ENCODE data around the gene NXNL1. TPM values are rescaled to one million over a fixed set of nuclear protein-coding genes. Genes with fewer than 3 reads are reported as not detected.
A peak's percentile ranks its signal among the peaks of the same experiment; 100 is the strongest.
"Not testable (repeated sequence)": the region's sequence is repeated elsewhere in the genome, so short reads cannot be mapped to it uniquely, and the experiment has no call there.

Gene NXNL1, protein sequence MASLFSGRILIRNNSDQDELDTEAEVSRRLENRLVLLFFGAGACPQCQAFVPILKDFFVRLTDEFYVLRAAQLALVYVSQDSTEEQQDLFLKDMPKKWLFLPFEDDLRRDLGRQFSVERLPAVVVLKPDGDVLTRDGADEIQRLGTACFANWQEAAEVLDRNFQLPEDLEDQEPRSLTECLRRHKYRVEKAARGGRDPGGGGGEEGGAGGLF
- not detected for total RNA-seq

DNA sequence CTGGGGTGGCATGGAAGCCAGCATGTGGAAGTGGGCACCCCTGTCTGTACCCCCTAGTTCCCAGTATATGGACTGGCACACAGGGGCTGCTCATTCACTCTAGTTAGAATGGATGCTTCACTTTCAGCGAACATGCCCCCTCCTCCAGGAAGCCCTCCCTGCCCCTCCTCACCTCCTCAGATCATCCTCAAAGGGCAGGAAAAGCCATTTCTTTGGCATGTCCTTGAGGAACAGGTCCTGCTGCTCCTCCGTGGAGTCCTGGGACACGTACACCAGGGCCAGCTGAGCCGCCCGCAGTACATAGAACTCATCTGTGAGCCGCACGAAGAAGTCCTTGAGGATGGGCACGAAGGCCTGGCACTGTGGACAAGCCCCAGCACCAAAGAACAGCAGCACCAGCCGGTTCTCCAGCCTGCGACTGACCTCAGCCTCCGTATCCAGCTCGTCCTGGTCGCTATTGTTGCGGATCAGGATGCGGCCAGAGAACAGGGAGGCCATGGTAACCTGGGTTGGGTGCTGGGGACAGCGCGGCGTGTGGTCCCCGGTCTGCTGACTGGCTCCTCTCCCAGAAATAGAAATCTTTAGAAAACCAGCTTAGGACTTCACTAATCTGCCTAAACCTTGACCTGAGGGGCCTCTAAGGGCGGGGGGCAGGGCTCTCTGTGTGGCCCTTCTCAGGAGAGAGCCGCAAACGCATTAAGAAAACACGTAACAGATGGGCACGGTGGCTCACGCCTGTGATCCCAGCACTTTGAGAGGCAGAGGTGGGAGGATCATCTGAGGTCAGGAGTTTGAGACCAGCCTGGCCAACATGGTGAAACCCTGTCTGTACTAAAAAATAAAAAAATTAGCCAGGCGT, at the start of gene NXNL1:
Gene NXNL1 (minus strand): TSS at position 555 of the 859 bp plus-strand sequence. CDS start 57 bp downstream, at position 498.
- no peaks in the 10 kb centered on the region for H3K9me3 Mint-ChIP-seq
- DNase-seq: no peak
- peaks cover 22% of the 10 kb centered on the region for H3K27me3 Mint-ChIP-seq (ENCODE audit: low read depth)
- no peaks in the 10 kb centered on the region for H3K36me3 Mint-ChIP-seq (ENCODE audit: low read depth)
- no peaks in the 10 kb centered on the region for H3K4me1 Mint-ChIP-seq (ENCODE audit: low read depth)
- CTCF ChIA-PET: interaction anchor here (0.6 to 1.4 kb wide), 2 partner anchors 74 to 112 kb away, joined by 3 to 4 read pairs; no protein-coding TSS in a partner anchor
- H3K4me3 Mint-ChIP-seq: no peak within 1 kb of the TSS
- H3K27ac Mint-ChIP-seq: no peak within 1 kb of the TSS
- intact Hi-C loops (cut with micrococcal nuclease): no loop called here

DNA sequence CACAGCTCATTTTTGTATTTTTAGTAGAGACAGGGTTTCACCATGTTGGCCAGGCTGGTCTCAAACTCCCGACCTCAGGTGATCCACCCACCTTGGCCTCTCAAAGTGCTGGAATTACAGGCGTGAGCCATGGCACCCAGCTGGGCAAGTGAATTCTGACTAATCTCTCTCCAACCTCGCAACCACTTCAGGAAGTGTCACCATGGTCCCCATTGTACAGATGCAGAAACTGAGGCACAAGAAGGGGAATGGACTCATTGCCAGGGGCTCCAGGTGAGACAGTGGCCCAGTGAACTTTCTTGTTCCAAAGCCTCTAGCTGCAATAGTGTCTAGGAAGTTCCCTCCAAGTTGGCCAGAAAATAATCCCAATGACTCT, 47.8 kb upstream of the NXNL1 start:
- Mint-ChIP-seq H3K27ac (peak overlapping the region; percentile 32), H3K4me1 (ENCODE audit: low read depth) (peaks cover 35% of the 10 kb centered on the region)
- H3K36me3 Mint-ChIP-seq (ENCODE audit: low read depth); H3K27me3 Mint-ChIP-seq (ENCODE audit: low read depth); intact Hi-C loops (cut with micrococcal nuclease); DNase-seq; H3K9me3 Mint-ChIP-seq; H3K4me3 Mint-ChIP-seq: not testable (repeated sequence)
- CTCF ChIA-PET: interaction anchor here (0.8 to 3.5 kb wide), 2 partner anchors 9 to 12 kb away, joined by 3 to 21 read pairs; no protein-coding TSS in a partner anchor

DNA sequence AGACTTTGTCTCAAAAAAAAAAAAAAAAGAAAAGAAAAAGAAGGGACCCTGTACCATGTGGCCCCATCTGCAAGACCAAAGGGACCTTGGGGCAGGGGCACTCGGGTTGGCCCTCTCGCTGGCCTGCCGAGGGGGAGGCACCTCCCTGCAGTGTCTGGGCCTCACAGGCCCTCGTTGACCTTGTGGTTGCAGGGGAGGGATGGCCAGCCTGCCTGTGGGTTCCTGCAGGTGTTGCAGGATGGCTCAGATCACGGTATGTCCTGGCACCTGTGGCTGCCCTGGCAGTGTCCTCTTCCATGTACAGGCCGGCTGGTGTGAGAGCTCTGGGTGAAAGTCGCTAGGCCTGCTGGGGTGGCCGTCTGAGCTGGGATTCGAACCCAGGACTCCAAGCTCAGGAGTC, 46.0 kb upstream of the NXNL1 start:
- CTCF ChIA-PET: interaction anchor here (1.2 kb wide), 1 partner anchor 9 kb away, joined by 3 read pairs; no protein-coding TSS in a partner anchor
- Mint-ChIP-seq H3K4me3 (no peak overlapping the region), H3K27ac (no peak overlapping the region), H3K27me3 (ENCODE audit: low read depth) (no peaks in the 10 kb centered on the region), H3K9me3 (no peaks in the 10 kb centered on the region), H3K4me1 (ENCODE audit: low read depth) (peaks cover 25% of the 10 kb centered on the region), H3K36me3 (ENCODE audit: low read depth) (peaks cover 4% of the 10 kb centered on the region)
- no peak for DNase-seq
- intact Hi-C loops (cut with micrococcal nuclease): no loop called here

DNA sequence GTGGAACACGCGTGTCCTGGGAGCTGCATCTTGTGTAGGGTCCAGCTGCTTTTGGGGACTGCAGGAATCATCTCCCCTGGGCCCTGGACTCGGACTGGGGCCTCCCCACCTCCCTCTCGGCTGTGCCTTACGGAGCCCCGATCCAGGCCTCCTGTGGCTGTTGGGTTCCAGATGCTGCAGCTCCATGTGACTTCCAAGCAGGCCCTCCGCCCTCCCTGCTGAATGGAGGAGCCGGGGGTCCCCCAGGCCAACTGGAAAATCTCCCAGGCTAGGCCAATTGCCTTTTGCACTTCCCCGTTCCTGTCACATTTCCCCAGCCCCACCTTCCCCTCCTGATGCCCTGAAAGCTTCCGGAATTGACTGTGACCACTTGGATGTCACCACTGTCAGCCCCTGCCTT, 44.5 kb upstream of the NXNL1 start:
- Mint-ChIP-seq H3K36me3 (ENCODE audit: low read depth) (peaks cover 3% of the 10 kb centered on the region), H3K4me1 (ENCODE audit: low read depth) (peaks cover 19% of the 10 kb centered on the region), H3K9me3 (no peaks in the 10 kb centered on the region), H3K27ac (no peak overlapping the region), H3K27me3 (ENCODE audit: low read depth) (no peaks in the 10 kb centered on the region), H3K4me3 (no peak overlapping the region)
- DNase-seq: no peak
- CTCF ChIA-PET: interaction anchor here (0.6 to 2.0 kb wide), 3 partner anchors 9 to 415 kb away, joined by 3 to 6 read pairs (median 6); no protein-coding TSS in a partner anchor
- intact Hi-C loops (cut with micrococcal nuclease): no loop called here

DNA sequence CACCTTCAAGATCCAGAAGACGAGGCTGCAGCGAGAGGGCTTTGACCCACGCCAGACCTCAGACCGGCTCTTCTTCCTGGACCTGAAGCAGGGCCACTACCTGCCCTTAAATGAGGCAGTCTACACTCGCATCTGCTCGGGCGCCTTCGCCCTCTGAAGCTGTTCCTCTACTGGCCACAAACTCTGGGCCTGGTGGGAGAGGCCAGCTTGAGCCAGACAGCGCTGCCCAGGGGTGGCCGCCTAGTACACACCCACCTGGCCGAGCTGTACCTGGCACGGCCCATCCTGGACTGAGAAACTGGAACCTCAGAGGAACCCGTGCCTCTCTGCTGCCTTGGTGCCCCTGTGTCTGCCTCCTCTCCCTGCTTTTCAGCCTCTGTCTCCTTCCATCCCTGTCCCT, 43.7 kb upstream of the NXNL1 start:
- intact Hi-C loops (cut with micrococcal nuclease): no loop called here
- Mint-ChIP-seq H3K4me1 (ENCODE audit: low read depth) (peaks cover 19% of the 10 kb centered on the region), H3K9me3 (no peaks in the 10 kb centered on the region), H3K27ac (no peak overlapping the region), H3K27me3 (ENCODE audit: low read depth) (no peaks in the 10 kb centered on the region), H3K4me3 (no peak overlapping the region), H3K36me3 (ENCODE audit: low read depth) (no peaks in the 10 kb centered on the region)
- DNase-seq: no peak
- CTCF ChIA-PET: interaction anchor here (1.2 to 2.0 kb wide), 2 partner anchors 8 to 10 kb away, joined by 3 to 6 read pairs; no protein-coding TSS in a partner anchor

DNA sequence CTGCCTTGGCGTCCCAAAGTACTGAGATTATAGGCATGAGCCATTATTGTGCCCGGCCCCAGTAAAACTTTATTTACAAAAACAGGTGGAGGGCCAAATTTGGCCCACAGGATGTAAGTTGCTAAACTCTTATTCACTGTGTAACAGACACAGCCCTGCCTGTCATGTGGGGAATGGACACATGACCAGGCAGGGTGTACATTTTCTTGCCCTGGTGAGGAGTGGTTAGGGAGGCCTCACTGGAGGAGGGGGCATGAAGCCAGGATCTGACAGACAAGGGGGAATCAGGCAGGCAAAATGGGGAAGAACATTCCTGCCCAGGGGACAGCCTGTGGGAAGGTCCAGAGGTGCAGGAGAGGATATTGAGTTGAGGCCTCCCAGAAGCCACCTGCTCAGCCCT, 43.3 kb upstream of the NXNL1 start:
- CTCF ChIA-PET: interaction anchor here (2.0 kb wide), 1 partner anchor 8 kb away, joined by 6 read pairs; no protein-coding TSS in a partner anchor
- Mint-ChIP-seq H3K36me3 (ENCODE audit: low read depth) (no peaks in the 10 kb centered on the region), H3K27ac (no peak overlapping the region), H3K4me3 (no peak overlapping the region), H3K9me3 (no peaks in the 10 kb centered on the region), H3K27me3 (ENCODE audit: low read depth) (no peaks in the 10 kb centered on the region), H3K4me1 (ENCODE audit: low read depth) (peaks cover 19% of the 10 kb centered on the region)
- DNase-seq: no peak
- intact Hi-C loops (cut with micrococcal nuclease): no loop called here

DNA sequence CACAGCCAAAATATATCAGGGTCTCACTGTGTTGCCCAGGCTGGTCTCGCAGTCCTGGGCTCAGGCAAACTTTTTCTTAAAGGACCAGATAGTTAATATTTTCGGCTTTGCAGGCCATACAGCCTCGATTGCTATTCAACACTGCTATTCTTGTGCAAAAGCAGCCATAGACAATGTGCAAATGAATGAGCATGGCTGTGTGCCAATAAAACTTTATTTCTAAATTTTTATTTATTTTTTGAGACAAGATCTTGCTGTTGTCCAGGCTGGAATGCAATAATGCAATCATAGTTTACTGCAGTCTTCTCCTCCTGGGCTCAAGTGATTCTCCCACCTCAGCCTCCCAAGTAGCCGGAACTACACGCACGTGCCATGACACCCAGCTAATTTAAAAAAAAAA, 42.5 kb upstream of the NXNL1 start:
- Mint-ChIP-seq H3K9me3 (no peaks in the 10 kb centered on the region), H3K36me3 (ENCODE audit: low read depth) (no peaks in the 10 kb centered on the region), H3K27ac (no peak overlapping the region), H3K27me3 (ENCODE audit: low read depth) (no peaks in the 10 kb centered on the region), H3K4me3 (no peak overlapping the region), H3K4me1 (ENCODE audit: low read depth) (peaks cover 14% of the 10 kb centered on the region)
- DNase-seq: no peak
- CTCF ChIA-PET: no interaction called here
- intact Hi-C loops (cut with micrococcal nuclease): no loop called here

DNA sequence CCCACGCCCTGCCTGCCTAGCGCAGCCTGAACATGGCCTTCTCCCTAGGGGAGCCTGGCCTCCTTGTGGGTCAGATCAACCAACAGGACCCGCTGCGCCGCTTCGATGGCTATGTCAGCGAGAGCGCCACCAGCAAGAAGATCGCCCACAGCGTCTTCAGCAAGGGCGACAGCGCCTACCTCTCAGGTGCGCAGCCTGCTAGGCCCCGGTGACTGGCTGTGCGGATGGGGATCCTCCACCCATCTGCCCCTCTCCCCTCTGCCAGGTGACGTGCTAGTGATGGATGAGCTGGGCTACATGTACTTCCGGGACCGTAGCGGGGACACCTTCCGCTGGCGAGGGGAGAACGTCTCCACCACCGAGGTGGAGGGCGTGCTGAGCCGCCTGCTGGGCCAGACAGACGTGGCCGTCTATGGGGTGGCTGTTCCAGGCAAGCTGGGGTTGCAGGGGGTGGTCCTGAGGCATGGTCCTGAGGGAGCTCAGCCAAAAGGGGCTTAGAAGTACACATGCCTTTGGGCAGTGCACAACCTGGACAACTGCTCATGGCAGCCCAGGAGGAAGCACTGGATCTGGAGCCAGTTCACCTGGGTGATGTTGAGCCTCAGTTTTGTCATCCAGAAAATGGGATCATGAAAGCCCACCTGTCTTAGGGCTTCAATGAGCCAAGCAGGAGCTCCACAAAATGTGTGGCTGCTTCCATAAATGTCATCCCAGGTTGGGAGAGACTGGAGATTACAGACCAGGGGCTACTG, 39.9 kb upstream of the NXNL1 start:
- DNase-seq: no peak
- H3K27me3 Mint-ChIP-seq (ENCODE audit: low read depth): no peaks in the 10 kb centered on the region
- CTCF ChIA-PET: interaction anchor here (1.0 to 1.2 kb wide), 2 partner anchors 8 to 73 kb away, joined by 3 to 4 read pairs; no protein-coding TSS in a partner anchor
- peaks cover 15% of the 10 kb centered on the region for H3K4me1 Mint-ChIP-seq (ENCODE audit: low read depth)
- no peak overlapping the region for H3K27ac Mint-ChIP-seq
- H3K4me3 Mint-ChIP-seq: no peak overlapping the region
- H3K9me3 Mint-ChIP-seq: no peaks in the 10 kb centered on the region
- intact Hi-C loops (cut with micrococcal nuclease): no loop called here
- H3K36me3 Mint-ChIP-seq (ENCODE audit: low read depth): no peaks in the 10 kb centered on the region

DNA sequence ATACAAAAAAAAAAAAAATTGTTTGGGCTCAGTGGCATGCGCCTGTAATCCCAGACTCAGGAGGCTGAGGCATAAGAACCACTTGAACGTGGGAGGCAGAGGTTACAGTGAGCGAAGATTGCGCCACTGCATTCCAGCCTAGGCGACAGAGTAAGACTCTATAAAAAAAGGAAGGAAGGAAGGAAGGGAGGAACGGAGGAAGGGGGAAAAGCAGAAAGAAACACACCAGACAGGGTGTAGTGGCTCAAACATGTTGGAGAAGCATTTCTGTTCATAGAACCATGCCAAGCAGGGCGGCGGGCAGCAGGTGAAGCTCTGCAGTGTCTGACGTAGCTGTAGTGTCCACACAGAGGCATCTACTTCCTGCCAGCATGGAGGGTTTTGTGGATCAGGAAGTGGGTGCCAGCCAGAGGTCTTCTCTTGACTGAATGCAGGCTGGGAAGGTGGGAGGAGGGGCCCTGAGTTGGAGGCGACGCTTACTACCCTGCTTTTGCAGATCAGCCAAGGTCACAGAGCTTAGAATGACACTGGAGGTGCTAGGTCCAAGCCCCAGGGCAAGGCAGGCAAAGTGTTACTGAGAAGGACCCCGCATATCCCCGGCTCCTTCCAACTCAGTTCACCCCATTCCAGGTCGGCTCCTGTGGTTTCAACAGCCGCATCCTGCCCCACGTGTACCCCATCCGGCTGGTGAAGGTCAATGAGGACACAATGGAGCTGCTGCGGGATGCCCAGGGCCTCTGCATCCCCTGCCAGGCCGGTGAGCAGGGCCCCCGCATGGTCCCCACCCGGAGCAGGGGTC, 39.1 kb upstream of the NXNL1 start:
- CTCF ChIA-PET: interaction anchor here (1.0 to 1.2 kb wide), 2 partner anchors 9 to 74 kb away, joined by 3 to 4 read pairs; no protein-coding TSS in a partner anchor
- H3K36me3 Mint-ChIP-seq (ENCODE audit: low read depth): no peaks in the 10 kb centered on the region
- no peaks in the 10 kb centered on the region for H3K9me3 Mint-ChIP-seq
- H3K27me3 Mint-ChIP-seq (ENCODE audit: low read depth): no peaks in the 10 kb centered on the region
- no peak for DNase-seq
- intact Hi-C loops (cut with micrococcal nuclease): loop anchor here (5.0 kb wide), 1 partner anchor 57 kb away; the partner anchor contains the start of gene COLGALT1
- H3K4me1 Mint-ChIP-seq (ENCODE audit: low read depth): peaks cover 15% of the 10 kb centered on the region
- H3K27ac Mint-ChIP-seq: no peak overlapping the region
- no peak overlapping the region for H3K4me3 Mint-ChIP-seq

DNA sequence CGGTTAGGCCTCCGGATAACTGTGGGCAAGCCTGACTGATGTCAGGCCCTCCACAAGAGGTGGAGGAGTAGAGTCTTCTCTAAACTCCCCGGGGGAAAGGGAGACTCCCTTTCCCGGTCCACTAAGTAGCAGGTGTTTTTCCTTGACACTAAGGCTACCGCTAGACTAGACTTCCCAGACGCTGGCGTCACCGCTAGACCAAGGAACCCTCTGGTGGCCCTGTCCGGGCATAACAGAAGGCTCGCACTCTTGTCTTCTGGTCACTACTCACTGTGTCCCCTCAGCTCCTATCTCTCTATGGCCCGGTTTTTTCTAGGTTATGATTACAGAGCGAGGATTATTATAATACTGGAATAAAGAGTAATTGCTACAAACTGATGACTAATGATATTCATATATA, 38.3 kb upstream of the NXNL1 start:
- CTCF ChIA-PET: interaction anchor here (0.8 to 0.9 kb wide), 2 partner anchors 11 to 12 kb away, joined by 3 to 4 read pairs; no protein-coding TSS in a partner anchor
- H3K4me1 Mint-ChIP-seq (ENCODE audit: low read depth): peaks cover 15% of the 10 kb centered on the region
- DNase-seq; H3K36me3 Mint-ChIP-seq (ENCODE audit: low read depth); H3K27me3 Mint-ChIP-seq (ENCODE audit: low read depth); H3K4me3 Mint-ChIP-seq; H3K9me3 Mint-ChIP-seq; H3K27ac Mint-ChIP-seq: not testable (repeated sequence)
- intact Hi-C loops (cut with micrococcal nuclease): loop anchor here (5.0 kb wide), 1 partner anchor 58 kb away; the partner anchor contains the start of gene COLGALT1

DNA sequence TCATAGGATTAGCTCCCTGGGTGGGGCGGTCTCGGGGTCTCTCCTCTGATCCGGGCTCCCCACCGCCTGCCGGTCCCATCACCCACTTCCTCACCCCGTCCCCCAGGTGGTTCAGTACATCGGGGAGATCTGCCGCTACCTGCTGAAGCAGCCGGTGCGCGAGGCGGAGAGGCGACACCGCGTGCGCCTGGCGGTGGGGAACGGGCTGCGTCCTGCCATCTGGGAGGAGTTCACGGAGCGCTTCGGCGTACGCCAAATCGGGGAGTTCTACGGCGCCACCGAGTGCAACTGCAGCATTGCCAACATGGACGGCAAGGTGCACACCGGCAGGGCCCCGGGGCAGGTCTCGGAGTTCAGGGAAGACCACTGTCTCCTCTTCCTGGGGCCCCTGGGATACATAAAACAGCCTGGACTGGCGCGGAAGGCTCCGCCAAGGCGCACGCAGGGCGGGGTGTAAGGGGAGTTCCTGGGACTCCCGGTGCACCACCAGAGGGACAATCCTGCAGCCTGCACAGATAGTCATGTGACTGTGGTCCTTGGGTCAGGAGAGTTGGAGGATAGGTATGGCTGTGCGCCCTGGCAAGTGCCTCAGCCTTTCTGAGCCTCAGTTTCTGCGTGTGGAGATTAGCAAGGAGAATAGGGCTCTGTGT, 36.5 kb upstream of the NXNL1 start:
- Mint-ChIP-seq H3K9me3 (no peaks in the 10 kb centered on the region), H3K4me3 (no peak overlapping the region), H3K27ac (no peak overlapping the region), H3K36me3 (ENCODE audit: low read depth) (no peaks in the 10 kb centered on the region), H3K4me1 (ENCODE audit: low read depth) (peaks cover 15% of the 10 kb centered on the region), H3K27me3 (ENCODE audit: low read depth) (no peaks in the 10 kb centered on the region)
- CTCF ChIA-PET: interaction anchor here (1.0 to 2.4 kb wide), 11 partner anchors 9 to 111 kb away, joined by 3 to 21 read pairs (median 8); partner anchors contain the start of gene PGLS
- DNase-seq: no peak
- intact Hi-C loops (cut with micrococcal nuclease): loop anchor here (5.0 kb wide), 1 partner anchor 60 kb away; the partner anchor contains the start of gene COLGALT1

All from activated naive CD4-positive, alpha-beta T cell treated with anti-CD3 and anti-CD28 coated beads for 36 hours (primary cell).